Measurements from ENCODE around the gene PIGA. TPM values are rescaled to one million over a fixed set of nuclear protein-coding genes. Genes with fewer than 3 reads are reported as not detected.

The PIGA gene
- total RNA-seq = 22.2 TPM

GRCh38 chrX:15335135-15336022 is at the start of gene PIGA:
Gene PIGA, minus strand, starts transcription at chrX:15335523. Its CDS starts 3,593 bp downstream, at chrX:15331930.
- DNase-seq = peak; percentile 92

DNA sequence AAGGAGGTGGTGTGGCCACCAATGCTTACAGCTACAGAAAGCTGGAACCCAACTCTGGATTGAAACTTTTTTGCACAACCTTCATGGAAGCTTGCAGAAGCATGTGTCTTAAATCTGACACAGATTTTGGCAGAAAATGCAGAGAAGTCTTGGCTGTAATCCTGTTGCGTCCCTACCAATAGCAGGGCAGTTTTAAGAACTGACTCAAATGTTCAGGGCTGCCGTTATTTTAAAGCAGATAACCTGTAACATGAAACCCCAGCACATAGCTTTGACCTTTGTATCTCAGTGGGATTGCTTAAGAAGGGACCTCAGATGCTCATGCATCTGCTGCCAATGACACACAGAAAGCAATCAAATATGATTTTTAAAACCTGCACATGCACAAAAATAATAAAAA is 49.0 kb upstream of the PIGA start, which contains the start of gene VEGFD:
VEGFD (minus strand) TSS at position 110 of the 400 bp plus-strand sequence. CDS start 467 bp downstream, outside the sequence.
- DNase-seq = peak; percentile 22

DNA sequence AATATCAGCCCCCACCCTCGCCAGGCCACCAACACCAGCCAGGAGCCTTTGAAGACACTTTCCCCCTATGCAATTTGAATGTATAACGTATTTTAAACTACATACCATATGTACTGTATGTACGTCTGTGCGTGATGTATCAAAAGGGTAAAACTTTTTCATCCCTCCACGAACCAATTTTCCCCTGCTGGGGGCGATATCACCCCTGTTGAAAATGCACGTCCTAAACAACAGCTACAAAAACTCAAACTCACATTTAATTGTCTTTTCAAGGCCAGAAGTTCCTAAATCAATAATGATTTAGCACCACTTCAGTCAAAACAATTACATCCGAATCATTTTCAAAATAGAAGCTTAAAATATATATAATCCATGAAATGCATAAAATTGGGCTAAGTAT is 47.5 kb upstream of the PIGA start:
- no peak for DNase-seq

DNA sequence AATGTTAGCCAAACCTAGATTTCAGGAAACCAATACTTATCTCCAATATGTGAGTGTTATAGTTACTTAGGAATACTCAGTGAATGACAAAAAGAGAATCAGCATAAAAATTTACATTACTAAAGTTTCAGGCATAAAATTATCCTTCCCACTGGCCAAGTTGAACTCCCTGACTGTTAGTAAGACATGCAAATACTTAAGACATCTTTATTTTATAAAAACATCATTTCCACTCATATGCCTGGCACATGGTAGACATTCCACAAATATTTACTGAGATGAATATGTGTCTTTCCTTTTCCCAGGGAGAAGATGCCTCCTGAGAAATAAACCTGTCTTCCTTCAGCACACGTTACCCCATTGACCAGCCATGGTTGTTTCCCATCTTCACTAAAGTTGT is 41.6 kb upstream of the PIGA start:
- peak; percentile 40 for DNase-seq

DNA sequence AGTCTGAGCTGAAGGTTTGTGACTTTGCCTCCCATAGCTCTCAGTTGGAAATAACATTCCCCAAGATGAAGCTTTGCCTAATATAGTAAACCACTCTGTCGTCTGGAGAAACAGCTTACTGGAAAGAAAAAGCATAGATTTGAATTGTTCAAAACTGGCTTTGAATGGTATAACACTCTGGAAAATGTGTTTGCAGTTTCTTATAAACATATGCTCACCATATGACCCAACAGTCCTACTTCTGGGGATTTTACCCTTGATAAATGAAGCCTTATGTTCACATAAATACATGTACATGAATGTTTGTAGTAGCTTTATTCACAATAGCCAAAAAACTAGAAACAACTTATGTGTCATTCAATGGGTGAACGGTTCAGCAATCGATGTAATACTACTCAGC is 38.7 kb upstream of the PIGA start:
- DNase-seq = peak; percentile 69

- DNase-seq = no peak
Measured at GRCh38 chrX:15366506-15367352, 31.4 kb upstream of the PIGA start.

DNA sequence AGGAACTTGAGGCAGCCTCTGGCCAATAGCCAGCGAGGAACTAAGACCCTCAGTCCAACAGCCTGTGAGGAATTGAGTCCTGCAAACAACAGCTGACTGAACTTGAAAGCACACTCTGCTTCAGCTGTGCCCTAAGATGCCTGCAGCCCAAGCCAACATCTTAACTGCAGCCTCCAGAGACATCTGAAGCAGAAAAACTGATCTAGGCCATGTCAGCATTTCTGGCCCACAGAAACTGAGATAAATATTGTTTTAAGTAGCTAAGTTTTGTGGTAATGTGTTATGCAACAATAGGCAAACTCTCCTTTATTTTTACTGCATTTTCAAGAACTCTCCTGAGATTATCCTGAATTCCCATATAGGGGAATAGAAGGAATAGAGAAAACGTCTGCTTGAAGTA is 24.4 kb upstream of the PIGA start:
- no peak for DNase-seq

DNA sequence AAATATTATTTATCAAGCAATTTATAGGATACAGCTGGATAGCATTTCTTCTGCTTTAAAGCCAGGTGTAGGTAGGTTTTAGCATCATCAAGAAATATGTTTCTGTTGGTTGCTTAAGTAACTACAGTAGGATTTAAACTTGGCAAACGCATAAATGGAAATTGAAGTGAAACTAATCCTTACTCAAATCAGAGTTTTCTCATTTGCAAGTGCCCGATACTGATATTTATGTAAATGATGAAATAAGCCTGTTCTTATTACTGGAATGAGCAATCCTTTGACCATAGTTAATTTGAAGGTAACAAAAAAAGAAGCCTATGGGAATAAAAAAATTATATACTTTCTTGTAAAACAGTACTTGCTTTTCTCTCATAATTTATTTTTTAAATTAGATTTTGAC is 23.2 kb upstream of the PIGA start:
- no peak for DNase-seq

DNA sequence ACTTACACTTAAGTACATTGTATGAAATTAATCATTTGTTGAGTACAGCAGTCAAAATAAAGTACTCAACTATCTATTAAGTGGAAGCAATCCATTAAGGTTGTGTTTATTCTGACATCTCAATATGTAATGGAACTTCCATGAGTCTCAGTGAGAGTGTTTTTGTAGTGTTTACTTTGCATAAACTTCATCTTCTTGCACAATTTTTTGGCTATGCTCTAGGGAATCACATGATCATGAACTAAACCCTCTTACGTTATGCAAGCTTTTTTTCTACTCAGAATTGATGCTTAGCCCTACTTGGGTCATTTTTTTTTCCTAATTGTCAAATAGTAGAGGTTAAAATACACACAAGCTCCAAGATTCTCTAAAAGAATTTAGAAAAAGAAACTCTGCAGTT is 21.1 kb upstream of the PIGA start:
- no peak for DNase-seq

- DNase-seq = no peak
Measured at GRCh38 chrX:15350329-15350996, 15.1 kb upstream of the PIGA start.

- DNase-seq = peak; percentile 54
Measured at GRCh38 chrX:15349046-15349445, 13.7 kb upstream of the PIGA start.

DNA sequence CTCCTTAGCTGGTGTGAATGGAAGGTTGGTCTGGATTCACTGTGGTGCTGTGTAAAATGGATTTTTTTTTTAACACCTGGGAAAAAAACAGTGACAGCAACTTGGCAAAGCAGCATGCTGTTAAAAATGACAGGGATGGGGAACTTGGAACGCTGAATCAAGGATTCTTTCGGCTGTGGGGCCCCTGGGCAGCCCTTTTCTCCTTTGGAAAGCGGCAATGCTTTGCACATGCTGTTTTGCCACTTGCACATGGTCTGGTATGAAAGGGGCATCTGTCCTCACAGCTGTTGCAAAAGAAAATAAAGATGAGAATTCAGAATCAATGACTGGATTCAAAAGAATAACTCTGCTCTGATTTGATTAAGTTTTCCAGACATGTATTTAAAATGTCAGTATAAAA is 10.7 kb upstream of the PIGA start:
- no peak for DNase-seq

- no peak for DNase-seq
Measured at GRCh38 chrX:15344106-15344505, 8.8 kb upstream of the PIGA start.

DNA sequence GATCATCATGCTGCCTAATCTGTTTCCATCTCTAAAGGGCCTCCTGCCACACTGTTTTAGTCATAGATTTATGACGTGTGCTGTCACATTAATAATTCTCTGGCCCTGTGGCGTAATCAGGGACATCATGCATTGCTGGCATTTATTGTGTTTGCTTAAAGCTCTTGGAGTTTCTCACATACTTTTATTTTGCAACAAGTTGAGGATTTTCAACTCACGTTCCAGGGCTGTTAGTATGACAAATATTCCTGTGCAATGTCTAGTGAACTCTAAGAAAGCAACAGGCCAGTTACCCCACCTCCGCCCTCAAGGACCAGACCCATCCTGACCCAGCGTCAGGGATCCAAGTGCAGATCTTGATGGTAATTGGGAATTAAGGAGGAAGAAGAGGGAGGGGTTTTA is 7.8 kb upstream of the PIGA start:
- no peak for DNase-seq

GRCh38 chrX:15340867-15341266 is 5.5 kb upstream of the PIGA start:
- DNase-seq = no peak

DNA sequence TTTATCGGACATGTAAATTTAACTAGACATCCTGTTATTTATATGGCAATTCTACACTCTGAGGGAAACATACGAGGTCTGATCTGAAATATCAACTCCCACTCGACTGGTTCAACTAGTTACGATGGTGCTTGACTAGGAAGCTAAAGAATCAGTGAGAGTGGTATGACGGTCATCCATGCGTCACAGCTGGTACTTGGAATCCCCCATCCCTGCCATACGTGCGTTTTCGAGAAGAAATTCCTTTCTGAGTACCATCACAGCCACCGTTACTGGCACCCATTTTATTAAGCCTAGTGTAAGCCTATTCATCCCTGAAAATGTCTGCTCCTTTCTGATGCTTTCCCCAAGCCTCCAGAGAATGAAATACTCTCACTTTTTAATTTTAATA is 695 bp upstream of the PIGA start:
- peak; percentile 41 for DNase-seq

GRCh38 chrX:15334561-15334960 is 762 bp downstream of the PIGA start:
- DNase-seq = no peak

GRCh38 chrX:15328821-15329220 is 6.5 kb downstream of the PIGA start:
- no peak for DNase-seq

GRCh38 chrX:15328131-15328530 is 7.2 kb downstream of the PIGA start:
- DNase-seq = no peak

DNA sequence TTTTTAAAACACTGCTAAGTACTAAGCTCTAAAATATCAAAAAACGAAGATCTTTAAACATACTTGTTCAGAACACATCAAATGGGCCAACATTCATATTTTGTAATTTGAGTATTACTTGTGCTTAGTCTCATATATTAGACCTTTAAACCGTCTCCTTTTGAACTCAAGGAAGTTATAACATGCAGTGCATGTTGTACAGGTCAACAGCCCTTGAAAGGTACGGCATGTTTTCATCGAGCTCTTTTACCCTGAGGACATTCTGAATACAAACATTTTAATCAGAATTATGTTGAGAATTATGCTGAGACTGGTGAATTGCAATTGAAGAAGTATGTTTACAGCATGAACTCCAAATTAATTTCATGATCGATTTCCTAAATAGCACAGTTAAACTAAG is 12.9 kb downstream of the PIGA start:
- no peak for DNase-seq

DNA sequence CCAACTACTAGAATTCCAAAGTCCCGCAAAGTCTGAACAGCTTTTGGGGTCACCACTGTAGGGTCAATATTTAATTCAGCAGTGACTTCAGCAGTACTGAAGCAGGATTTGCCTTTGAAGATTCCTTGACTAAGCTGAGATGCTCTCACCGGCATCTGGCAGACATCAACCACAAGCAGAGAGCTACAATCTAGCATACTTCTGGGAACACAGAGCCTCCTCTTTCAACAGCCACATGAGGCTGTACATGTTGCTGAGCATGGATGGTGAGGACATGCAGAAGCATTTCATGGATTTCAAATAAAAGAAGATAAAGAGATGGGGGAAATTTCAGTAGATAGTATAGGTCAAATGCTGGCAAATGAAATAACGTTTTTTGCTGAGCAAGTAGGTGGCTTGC is 13.3 kb downstream of the PIGA start:
- DNase-seq = no peak

- no peak for DNase-seq
Measured at GRCh38 chrX:15321447-15321846, 13.9 kb downstream of the PIGA start.

GRCh38 chrX:15320297-15320696 is 15.0 kb downstream of the PIGA start:
- no peak for DNase-seq
